GM18502 (cell line): ENCODE measurements around the gene PLCG2.
A peak's percentile ranks its signal among the peaks of the same experiment; 100 is the strongest.
"Not testable (repeated sequence)": the region's sequence is repeated elsewhere in the genome, so short reads cannot be mapped to it uniquely, and the experiment has no call there.

Experiments
- ATAC-seq: cut with Tn5 transposase; IDR thresholded peaks from one replicate; pipeline ENCODE4 v1.9.1; 2021; ENCODE audit warnings: mild to moderate bottlenecking; ENCODE audit not compliant: unreplicated experiment, poor library complexity

Gene PLCG2

DNA sequence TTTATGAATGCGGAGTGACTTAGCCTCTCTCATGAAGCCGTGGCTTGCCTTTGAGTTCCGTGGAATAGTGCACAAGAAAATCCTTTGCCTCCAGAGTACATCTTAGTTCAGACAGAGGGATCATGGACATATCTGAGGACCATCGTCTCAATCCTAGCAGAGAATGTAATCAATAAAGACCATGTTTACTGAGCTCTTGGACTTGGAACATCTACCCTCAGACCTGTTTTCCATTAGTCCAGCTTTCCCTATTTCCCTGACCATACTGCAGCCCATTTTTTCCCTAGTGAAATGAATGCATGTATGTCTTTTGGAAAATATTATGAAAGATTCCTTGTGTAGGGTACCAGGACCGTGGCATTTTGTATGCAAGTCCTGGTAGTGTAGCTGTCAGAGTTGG lies 90.2 kb downstream of the PLCG2 start:
- no peak for ATAC-seq

GRCh38 chr16:81873206-81873605 lies 94.1 kb downstream of the PLCG2 start:
- ATAC-seq, result no peak

DNA sequence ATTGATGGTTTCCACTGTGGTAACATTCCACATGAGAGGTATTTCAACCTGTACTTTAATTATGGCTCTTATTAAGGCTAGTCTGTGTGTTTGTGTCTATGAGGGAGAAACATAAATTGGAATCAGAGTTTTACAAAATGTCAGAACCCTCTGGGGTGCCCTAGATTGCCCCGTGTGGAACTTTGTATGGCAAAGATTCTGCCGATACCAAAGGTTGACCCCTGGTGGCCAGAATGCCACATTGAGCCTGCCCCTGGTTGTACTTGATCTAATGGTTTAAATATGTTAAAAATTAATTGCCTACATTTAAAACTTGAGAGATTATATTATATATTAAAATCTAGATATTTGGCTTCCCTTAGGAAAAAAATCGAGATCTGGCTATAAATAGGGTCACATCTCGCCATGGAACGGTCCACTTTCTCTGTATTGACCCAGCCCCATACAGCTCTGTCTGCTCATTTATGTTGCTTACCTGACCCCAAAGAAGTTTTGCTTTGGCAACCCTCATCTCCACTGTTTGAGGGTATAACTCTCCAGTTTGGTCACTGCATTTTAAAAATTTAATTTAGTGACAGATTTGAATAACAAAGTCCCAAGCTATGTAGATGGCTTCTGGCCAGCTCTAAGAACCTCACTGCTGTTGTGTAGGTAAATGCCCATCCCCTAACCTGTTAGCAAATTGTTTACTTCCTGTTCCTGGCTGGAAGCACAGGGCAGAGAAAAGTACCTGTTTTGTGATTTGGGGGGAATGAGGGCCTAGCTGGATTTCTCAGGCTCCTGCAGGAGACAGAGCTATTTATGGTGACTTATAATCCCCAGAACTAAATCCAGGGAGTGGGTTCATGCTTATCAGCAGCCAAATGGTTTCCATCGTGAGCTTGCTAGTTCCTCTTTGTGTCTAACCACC lies 95.0 kb downstream of the PLCG2 start:
- ATAC-seq, result peak; percentile 80

GRCh38 chr16:81875461-81875860 lies 96.4 kb downstream of the PLCG2 start:
- no peak for ATAC-seq

DNA sequence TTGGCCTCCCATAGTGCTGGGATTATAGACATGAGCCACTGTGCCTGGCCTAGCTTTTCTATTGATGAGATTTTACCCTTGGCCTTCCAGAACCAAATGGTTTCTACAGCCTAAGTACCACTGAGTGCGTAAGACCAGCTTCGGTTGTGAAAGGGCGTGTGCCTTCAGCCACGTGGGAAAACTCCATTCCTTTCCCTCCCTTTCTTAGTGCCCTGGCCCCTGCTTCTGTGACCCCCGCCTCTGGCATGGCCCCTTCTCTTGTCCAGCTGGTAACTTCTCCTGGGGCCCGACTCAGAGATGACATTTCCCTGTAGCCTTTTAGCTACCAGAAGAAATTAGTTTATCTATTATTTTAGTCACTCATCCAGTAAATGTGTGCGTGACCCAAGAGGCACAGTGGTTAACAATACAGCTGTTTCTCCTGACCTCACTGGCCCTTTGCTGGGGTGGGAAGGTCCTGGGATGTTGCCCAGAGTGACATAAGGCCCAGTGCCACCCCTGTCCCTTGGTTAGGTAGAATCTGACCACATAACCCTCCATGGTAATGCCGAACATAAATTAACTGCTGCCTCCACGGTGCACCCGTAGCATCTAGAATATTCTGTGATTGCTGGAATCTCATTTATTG lies 97.3 kb downstream of the PLCG2 start:
- ATAC-seq, result no peak

- not testable (repeated sequence) for ATAC-seq
Observed at GRCh38 chr16:81877490-81877889, 98.4 kb downstream of the PLCG2 start.

DNA sequence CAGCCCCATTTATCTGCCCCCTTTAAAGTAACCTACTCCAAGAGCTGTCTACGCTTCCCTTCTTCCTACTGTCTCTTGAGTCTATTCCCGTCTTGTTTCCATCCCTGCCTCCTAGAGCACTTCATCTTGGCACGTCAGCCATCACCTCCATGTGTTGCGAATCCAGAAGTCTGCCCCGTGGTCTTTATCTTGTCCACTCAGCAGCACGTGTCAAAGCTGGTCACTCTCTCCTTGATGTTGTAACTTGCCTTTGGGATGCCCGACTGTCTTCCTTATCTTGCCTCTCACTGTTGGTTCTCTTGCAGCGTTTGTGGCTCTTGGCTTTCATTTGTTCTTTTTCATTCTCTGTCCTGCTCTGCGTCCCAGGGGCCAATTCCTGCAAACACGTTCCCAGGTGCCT lies 99.4 kb downstream of the PLCG2 start:
- no peak for ATAC-seq

- ATAC-seq, result no peak
Observed at GRCh38 chr16:81879625-81880024, 100.5 kb downstream of the PLCG2 start.

DNA sequence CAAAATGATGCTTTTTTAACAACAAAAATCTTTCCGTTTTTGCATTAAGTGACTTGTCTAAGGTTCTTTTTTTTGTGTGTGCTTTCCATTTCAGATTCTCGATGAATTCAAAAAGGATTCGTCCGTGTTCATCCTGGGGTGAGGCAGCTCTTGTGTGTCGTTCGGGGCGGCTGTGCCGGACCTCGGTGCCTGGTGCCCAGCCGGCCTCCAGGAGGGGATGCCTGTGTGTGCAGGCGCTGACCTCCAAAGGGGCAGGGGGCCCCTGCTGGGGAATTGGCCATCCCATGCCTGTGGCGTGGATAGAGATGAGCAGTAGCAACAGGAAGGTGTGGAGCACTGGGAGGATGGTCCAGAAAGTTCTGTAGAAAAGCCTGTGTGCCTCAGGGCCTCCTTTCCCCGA lies 101.7 kb downstream of the PLCG2 start:
- ATAC-seq, result no peak

DNA sequence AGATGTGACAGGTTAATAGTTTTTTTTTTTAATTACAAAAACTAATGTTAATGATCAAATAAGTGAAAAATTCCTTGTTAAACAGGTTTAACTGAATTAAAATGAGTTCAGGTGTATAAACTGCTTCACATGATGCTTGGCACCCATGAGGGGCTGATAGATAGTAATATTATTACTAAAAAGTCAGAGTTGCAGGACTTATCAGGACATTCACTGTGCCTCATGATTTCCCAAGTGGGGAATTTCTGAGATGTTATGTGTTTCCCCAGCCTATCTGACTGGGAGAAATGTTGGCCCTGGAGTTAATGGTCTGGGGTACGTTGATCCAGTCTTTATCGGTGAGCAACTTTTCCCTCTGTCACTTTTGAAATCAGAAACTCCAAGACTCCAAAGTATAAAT lies 102.1 kb downstream of the PLCG2 start:
- no peak for ATAC-seq

GRCh38 chr16:81882559-81882958 lies 103.5 kb downstream of the PLCG2 start:
- ATAC-seq, result no peak

- no peak for ATAC-seq
Observed at GRCh38 chr16:81883235-81883634, 104.1 kb downstream of the PLCG2 start.

- peak; percentile 58 for ATAC-seq
Observed at GRCh38 chr16:81885976-81886586, 107.0 kb downstream of the PLCG2 start.

DNA sequence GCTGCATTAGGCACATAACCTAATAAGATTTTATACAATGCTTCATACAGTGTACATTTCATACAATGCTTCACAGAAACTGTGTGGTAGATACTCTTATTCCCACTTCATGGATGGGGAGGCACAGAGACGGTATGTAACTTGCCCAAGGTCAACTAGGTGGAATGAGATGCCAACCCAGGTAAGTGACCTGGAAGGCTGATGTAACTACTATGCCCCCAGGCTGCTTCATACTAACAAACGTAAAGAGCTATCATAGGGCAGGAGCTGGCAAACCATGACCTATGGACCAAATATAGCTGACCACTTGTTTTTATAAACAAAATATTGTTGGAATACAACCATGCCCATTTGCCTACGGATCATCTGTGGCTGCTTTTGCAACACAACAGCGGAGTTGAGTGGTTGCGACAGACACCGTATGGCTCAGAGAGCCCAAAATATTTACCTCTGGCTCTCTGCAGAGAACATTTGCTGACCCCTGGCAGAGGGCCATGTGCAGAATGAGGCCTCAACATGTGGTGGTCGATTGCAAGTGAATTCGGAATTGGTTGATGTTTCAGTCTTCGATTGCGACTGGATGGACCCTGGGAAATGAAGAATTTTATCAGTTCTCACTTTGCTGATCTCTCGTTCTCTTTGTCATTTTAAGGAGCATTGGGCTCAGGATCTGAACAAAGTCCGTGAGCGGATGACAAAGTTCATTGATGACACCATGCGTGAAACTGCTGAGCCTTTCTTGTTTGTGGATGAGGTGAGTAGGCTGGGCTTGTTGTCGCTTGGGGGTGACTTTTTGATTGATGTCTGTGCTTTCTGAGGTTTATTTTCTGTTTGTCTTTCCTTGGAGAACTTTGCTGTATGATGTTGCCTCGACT lies 109.7 kb downstream of the PLCG2 start:
- ATAC-seq, result no peak

- ATAC-seq, result no peak
Observed at GRCh38 chr16:81891736-81892364, 112.8 kb downstream of the PLCG2 start.

DNA sequence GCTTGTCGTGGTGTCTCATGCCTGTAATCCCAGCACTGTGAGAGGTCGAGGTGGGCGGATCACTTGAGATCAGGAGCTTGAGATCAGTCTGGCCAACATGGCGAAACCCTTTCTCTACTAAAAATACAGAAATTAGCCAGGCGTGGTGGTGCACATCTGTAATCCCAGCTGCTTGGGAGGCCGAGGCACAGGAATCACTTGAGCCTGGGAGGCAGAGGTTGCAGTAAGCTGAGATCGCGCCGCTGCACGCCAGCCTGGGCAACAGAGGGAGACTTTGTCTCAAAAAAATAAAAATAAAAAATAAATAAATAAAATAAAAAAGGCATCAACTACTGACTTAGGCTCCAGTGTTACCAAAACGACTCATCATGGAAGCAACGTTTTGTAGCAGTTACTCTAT lies 115.5 kb downstream of the PLCG2 start:
- no peak for ATAC-seq

GRCh38 chr16:81896902-81897301 lies 117.8 kb downstream of the PLCG2 start:
- no peak for ATAC-seq

DNA sequence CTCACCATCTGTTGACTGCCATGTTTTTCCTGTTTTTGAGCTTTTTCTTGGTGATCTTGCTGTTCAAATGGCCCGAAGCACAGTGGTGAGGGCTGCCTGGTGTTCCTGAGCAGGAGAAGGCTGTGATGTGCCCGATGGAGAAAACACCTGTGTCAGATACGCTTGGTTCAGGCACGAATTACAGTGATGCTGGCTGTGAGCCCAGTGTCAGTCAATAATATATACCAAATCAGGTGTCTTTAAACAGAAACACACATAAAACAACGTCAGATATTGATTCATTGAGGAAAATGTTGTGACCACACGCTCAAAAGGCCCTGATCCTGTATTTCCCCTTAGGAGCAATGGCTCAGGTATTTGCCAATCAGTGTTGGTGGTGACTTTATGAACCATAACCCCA lies 120.5 kb downstream of the PLCG2 start:
- ATAC-seq, result no peak

- ATAC-seq, result no peak
Observed at GRCh38 chr16:81900014-81900413, 120.9 kb downstream of the PLCG2 start.

GRCh38 chr16:81900456-81900855 lies 121.4 kb downstream of the PLCG2 start:
- no peak for ATAC-seq
